Renal cortex interstitium (tissue), 11 donors: Measurements from ENCODE around the gene ZNF532. TPM values are rescaled to one million over a fixed set of nuclear protein-coding genes. Genes with fewer than 3 reads are reported as not detected.

Source experiments
- DNase-seq, 11 donors: peaks; one replicate each; pipeline ENCODE4 v3.0.0-alpha.2; 2013; ENCODE audit warnings: low read depth in 9 of 11, low spot score in 4 of 11; ENCODE audit errors: extremely low read depth in 1 of 11
- polyA plus RNA-seq, 3 donors: library from polyadenylated mRNA; unstranded; fragments of 120-200 nt; gene quantifications; one replicate each; pipeline ENCODE4 v1.2.1, GENCODE V29; 2013; ENCODE audit not compliant: insufficient read length in 3 of 3

Gene ZNF532
- polyA plus RNA-seq, 3 donors, result 96.6 to 107 (median 101) TPM

DNA sequence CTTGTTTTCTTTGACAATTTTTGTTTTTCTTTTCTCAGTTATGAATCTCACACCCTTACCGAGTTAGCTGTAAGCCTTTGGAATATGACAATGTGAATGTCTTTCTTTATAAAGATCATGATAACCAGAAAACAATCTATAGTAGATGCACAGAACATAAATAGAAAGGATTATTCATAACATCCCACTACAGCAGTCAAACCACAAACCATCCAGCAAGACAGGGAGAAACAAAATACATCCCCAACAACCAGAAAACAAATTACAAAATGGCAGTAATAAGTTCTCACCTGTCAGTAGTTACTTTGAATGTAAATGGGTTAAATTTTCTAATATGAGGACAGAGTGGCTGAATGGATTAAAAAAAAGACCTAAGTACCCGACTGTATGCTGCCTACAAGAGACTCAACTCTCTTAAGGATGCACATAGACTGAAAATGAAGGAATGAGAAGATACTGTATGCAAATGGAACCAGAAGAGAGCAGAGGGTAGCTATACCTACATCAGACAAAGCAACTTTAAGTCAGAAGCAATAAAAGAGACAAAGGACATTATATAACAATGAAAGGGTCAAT is 124.6 kb downstream of the ZNF532 start:
- no peak for DNase-seq

- DNase-seq, result no peak
Observed at GRCh38 chr18:58990720-58991119, 126.0 kb downstream of the ZNF532 start.

- DNase-seq, result no peak
Observed at GRCh38 chr18:58991167-58991798, 126.6 kb downstream of the ZNF532 start.

- DNase-seq, result no peak
Observed at GRCh38 chr18:58992301-58993231, 127.9 kb downstream of the ZNF532 start.

- DNase-seq, result no peak
Observed at GRCh38 chr18:58993260-58993659, 128.6 kb downstream of the ZNF532 start.

DNA sequence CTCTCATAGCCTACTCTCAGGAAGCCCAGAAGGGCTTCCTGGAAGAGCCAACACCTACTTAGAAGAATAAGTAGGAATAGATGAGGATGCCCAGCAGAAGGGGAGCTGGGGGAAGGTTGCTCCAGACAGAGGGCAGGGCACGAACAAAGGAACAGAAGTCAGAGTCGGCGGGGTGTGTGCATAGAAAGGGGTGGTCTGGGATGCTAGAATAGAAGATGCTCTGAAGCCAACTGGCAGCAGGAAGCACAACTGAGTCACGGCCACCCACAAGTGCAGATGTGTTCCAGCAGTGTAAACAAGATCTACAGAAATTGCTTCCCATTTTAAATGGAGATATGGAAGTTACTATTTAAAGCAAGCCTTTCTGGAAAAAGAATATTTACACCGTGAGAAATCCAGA is 131.0 kb downstream of the ZNF532 start:
- DNase-seq, result no peak

DNA sequence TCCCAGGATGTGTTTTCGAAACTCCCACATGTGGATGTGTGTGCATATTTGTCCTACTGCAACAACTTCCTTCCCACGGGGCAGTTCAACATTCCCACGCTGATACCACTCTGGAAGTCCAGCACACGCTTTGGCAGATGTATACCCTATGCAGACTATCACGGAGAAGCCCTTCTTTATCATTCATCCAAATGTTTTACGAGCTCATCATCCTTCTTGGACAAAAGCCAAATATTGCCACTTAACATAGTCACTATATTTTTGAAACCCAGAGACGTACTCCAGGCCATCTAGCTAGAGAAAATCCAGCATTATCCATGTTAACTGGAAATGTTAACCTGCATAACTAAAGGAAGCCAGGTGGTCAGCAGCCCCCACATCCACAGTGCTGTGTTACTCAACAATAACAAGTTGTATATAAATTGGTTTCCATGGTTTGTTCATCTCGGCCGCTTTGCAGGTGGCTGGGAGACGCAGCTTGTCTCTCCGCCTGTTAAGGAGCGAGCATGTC is 131.5 kb downstream of the ZNF532 start:
- no peak for DNase-seq

- no peak for DNase-seq
Observed at GRCh38 chr18:58996696-58997095, 132.0 kb downstream of the ZNF532 start.

DNA sequence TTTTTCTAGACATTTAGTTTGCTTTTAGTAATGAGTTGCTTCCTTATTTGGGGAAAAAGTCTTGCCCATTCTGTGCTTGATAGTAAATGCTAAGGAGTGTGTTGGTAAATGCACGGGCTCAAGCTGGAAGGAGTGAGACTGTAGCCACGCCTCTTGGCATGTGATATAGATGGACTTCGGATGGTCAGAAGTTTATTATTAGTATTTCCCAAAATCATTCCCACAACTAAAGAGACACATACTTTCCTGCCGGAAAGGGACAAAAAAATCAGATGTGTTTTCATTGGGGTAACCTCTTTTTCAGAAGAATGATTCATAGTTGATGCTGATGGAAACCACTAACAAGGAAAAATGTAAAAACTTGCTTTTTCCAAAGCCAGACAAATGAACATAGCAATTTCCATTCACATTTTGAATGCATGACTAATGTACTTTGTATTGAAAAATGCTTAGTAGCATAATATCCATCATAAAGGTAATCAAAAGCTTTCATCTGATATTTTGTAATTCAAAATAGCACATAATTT is 133.2 kb downstream of the ZNF532 start:
- DNase-seq, result no peak

DNA sequence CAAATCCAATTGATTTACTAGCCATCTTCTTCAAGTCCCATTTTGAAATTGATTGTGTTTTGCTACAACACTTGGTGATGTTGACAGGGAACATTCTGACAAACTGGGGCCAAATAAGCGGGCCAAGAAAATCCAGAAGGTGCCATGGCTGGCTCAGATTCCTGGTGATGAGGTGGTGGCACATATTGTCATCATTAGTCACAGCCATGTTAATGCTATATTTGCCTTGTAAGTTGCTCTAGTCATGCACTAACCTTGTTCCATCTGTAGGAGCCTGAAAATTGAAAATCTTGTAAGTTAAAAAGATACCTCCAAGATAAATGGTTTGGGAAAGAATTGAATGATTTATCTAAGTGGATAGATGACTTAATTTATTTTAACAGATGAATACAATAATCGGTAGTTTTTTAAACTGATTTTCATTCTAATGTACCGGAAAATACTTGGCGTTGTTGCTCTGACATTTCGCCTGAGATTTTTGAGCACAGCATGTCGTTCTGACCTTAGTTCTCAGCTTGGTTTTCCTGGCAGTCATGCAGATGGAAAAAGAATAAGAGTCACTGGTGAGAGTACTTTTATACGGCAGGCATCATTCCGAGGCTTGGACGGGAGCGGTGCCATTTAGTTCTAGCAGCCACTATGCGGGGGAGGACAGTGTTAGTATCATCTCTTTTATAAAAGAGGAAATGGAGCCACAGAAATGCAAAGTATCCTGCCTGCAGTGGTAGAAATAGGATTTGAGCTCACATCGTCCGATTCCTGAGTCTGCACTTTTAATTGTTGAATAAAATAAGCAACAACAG is 133.9 kb downstream of the ZNF532 start:
- peak in 2 of 11 donors; percentile 21 to 49 for DNase-seq

- no peak for DNase-seq
Observed at GRCh38 chr18:59001166-59001565, 136.5 kb downstream of the ZNF532 start.

DNA sequence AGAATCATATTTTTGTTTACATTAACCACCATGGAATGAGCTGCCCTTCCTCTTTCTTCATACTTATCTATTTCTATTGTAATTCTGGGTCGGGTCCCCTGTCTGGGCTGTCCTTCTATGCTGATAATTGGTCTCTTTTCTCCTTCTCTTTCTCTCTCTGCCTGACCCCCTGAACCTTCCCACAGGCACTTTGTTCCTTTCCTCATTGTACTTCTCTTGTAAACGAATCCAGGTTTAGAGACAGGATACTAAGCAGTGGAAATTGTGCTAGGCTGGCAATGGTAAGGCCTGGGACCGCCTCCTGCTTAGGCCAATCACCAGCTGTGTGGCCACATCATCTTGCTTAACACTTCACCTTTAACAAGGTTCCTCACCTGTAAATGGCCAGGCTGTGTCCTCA is 137.0 kb downstream of the ZNF532 start:
- no peak for DNase-seq

DNA sequence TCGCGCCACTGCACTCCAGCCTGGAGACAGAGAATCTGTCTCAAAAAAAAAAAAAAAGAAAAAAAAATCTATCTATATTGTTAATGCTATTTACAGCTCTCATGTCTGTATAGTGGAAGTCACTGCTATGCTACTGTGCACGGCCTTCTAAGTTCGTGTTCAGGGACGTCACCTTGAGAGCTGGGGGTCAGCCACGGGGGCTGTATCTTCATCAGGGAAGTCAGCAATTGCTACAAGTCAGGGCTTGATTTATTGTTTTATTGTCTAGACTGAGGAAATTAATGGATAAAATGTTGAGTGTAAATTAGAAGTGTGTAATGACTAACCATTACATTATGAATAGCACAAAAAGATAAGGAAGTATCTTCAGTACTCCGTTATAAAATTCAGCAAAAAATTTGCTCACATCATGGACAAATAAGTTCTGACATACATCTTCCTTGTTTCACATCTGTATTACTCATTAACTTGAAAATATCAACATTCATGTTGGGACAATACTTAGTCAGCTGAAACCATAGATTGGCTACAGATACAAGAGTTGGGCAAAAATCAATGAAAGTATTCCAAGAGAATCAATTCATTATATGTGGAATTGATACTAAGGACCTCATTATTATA is 138.4 kb downstream of the ZNF532 start:
- no peak for DNase-seq

DNA sequence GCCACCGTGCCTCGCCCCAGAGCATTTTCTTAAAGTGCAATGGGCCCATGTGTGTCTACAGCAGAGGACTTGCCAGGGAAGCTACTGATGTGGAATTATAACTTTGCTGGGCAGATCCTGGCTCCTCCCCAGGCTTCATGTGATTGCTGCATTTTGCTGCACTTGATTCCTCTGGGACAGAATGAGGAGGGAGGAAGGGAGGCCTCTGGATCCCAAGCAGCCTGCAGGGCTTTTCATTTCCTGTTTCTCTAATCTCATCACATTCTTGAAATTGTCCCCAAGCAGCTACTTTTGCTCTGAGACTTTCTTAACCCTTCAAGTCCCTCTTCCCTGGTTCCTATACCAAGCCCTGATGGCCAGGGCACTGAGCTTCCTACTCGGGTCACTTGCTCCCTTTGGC is 140.6 kb downstream of the ZNF532 start:
- peak in 7 of 11 donors; percentile 26 to 68 (median 51) for DNase-seq

- no peak for DNase-seq
Observed at GRCh38 chr18:59006461-59007067, 141.9 kb downstream of the ZNF532 start.

- no peak for DNase-seq
Observed at GRCh38 chr18:59008302-59008974, 143.8 kb downstream of the ZNF532 start.

GRCh38 chr18:59009846-59010245 is 145.2 kb downstream of the ZNF532 start:
- DNase-seq, result no peak

DNA sequence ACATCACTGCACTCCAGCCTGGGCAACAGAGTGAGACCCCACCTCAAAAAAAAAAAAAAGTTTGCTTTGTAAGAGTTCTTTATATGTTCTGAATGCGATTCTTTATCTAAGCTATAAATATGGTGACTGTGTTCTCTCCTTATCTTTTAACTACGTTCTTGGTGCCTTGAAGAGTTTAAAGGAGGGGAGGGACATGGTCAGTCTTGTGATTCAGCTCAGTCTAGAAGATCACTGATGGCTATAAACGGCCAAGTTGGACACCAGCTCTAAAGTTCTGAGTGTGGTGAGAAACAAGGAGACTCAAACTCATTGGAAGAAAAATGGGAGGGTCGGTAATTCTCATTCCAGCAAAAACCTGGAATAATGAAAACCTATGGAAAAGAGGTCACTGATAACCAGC is 146.6 kb downstream of the ZNF532 start:
- DNase-seq, result no peak
